Endothelial cell of umbilical vein (primary cell): Measurements from ENCODE around the gene TMEM87A. TPM values are rescaled to one million over a fixed set of nuclear protein-coding genes. Genes with fewer than 3 reads are reported as not detected.

Experiments used
- BruUV-seq: library from RNA; stranded (reverse); fragments of 400-500 nt; replicated peaks from 2 replicates; lab custom pipeline; 2021; lab: Mats Ljungman, UMichigan
- CTCF ChIA-PET: fragments of 300-600, 350-600 bp; sonication (Branson Sonifier 250); formaldehyde crosslinking; loops from one replicate; lab custom pipeline; 2021; ENCODE audit warnings: antibody characterized with exemption, inconsistent platforms; lab: Charles Lee
- POLR2A ChIA-PET: fragments of 300-600, 350-600 bp; sonication (Branson Sonifier 250); formaldehyde crosslinking; loops from one replicate; lab custom pipeline; 2021; ENCODE audit warnings: antibody characterized with exemption, inconsistent platforms; lab: Charles Lee
- DNase-seq: peaks from one replicate; pipeline ENCODE4 v3.0.0-alpha.2; 2011; ENCODE audit warnings: low read depth, low spot score
- FAIRE-seq: peaks from 2 replicates; lab custom pipeline; 2011; peaks lifted over from hg19 to GRCh38; lab: Jason Lieb, UNC
- H2AFZ ChIP-seq: 2 replicates; pipeline ENCODE4 v1.6.0; 2012; ENCODE audit warnings: low read depth, low read length, control low read depth, inconsistent platforms
- H3K27ac ChIP-seq: 2 replicates; pipeline ENCODE4 v1.5.1; 2011; ENCODE audit warnings: low read depth, mild to moderate bottlenecking, control low read depth, low read length, moderate library complexity; ENCODE audit not compliant: insufficient read depth
- H3K27me3 ChIP-seq, 2 experiments: 2 replicates each; pipeline versions ENCODE4 v1.6.0 to v1.6.1; 2011; ENCODE audit warnings: low read length in 2 of 2, mixed read lengths in 1 of 2; ENCODE audit not compliant: control insufficient read depth in 2 of 2, insufficient read depth in 2 of 2
- H3K36me3 ChIP-seq, 2 experiments: 2 replicates in 1 of 2; 3 replicates in 1 of 2; pipeline ENCODE4 v1.5.1; 2011; ENCODE audit warnings: low read length in 2 of 2, mild to moderate bottlenecking in 1 of 2, moderate library complexity in 1 of 2; ENCODE audit not compliant: control insufficient read depth in 2 of 2, insufficient read depth in 2 of 2; ENCODE audit errors: extremely low read depth in 1 of 2
- H3K4me1 ChIP-seq: 3 replicates; pipeline ENCODE4 v1.5.1; 2011; ENCODE audit warnings: mild to moderate bottlenecking, low read length; ENCODE audit not compliant: control insufficient read depth, insufficient read depth; ENCODE audit errors: extremely low read depth
- H3K4me2 ChIP-seq: 2 replicates; pipeline ENCODE4 v1.6.1; 2011; ENCODE audit warnings: low read length, control low read depth, mixed read lengths; ENCODE audit not compliant: insufficient read depth
- H3K4me3 ChIP-seq, 3 experiments: fragments of 200-600 bp in 1 of 3; sonication (generic), shearing (Covaris generic) in 1 of 3; replicated peaks in 1 of 3; 2 replicates each; pipeline ENCODE4 v1.5.1; 2011 to 2016; ENCODE audit warnings: control low read depth in 3 of 3, low read length in 3 of 3, mild to moderate bottlenecking in 2 of 3, inconsistent platforms in 1 of 3, low read depth in 1 of 3, moderate library complexity in 1 of 3; ENCODE audit not compliant: insufficient read depth in 1 of 3
- H3K79me2 ChIP-seq: 2 replicates; pipeline ENCODE4 v1.6.0; 2012; ENCODE audit warnings: low read length, inconsistent platforms; ENCODE audit not compliant: control insufficient read depth, insufficient read depth
- H3K9ac ChIP-seq: replicated peaks from 2 replicates; pipeline ENCODE3; 2011; ENCODE audit warnings: low read length, control low read depth; ENCODE audit not compliant: insufficient read depth; ENCODE audit errors: extremely low read depth
- H3K9me1 ChIP-seq: replicated peaks from 3 replicates; pipeline ENCODE4 v1.6.0; 2011; ENCODE audit warnings: mild to moderate bottlenecking, low read length; ENCODE audit not compliant: control insufficient read depth, insufficient read depth; ENCODE audit errors: extremely low read depth
- H3K9me3 ChIP-seq: replicated peaks from 2 replicates; pipeline ENCODE4 v1.5.1; 2012; ENCODE audit warnings: low read length, inconsistent platforms; ENCODE audit not compliant: control insufficient read depth, insufficient read depth
- H4K20me1 ChIP-seq: replicated peaks from 2 replicates; pipeline ENCODE3; 2011; ENCODE audit warnings: mild to moderate bottlenecking, low read length; ENCODE audit not compliant: control insufficient read depth, insufficient read depth; ENCODE audit errors: extremely low read depth
- CTCF ChIP-seq, 2 donors: IDR thresholded peaks; 1 replicate in 1 of 2; 2 replicates in 1 of 2; pipeline ENCODE4 v1.5.1; 2011; ENCODE audit warnings: low read length in 2 of 2, mild to moderate bottlenecking in 2 of 2, moderate library complexity in 2 of 2, control low read depth in 1 of 2, inconsistent platforms in 1 of 2, low read depth in 1 of 2; ENCODE audit not compliant: insufficient read depth in 1 of 2; ENCODE audit errors: extremely low read depth in 1 of 2
- EZH2 ChIP-seq: IDR thresholded peaks from 2 replicates; pipeline ENCODE4 v1.6.1; 2012; ENCODE audit warnings: borderline replicate concordance, low read depth, mild to moderate bottlenecking, moderate library complexity, low read length, inconsistent platforms; ENCODE audit not compliant: severe bottlenecking
- FOS ChIP-seq: IDR thresholded peaks from 2 replicates; pipeline ENCODE4 v1.6.1; 2011; ENCODE audit warnings: mild to moderate bottlenecking, low read length, moderate library complexity, borderline replicate concordance; ENCODE audit not compliant: insufficient read depth
- GATA2 ChIP-seq: IDR thresholded peaks from 2 replicates; pipeline ENCODE4 v1.7.0; 2011; ENCODE audit warnings: low read depth, mild to moderate bottlenecking, moderate library complexity, mixed read lengths, low read length; ENCODE audit not compliant: insufficient read length, insufficient read depth
- JUN ChIP-seq: IDR thresholded peaks from 2 replicates; pipeline ENCODE4 v1.6.1; 2011; ENCODE audit warnings: borderline replicate concordance, low read depth; ENCODE audit not compliant: insufficient read length, insufficient read depth
- MAX ChIP-seq: IDR thresholded peaks from 2 replicates; pipeline ENCODE4 v1.6.1; 2011; ENCODE audit not compliant: insufficient read depth, insufficient read length
- MYC ChIP-seq: IDR thresholded peaks from one replicate; pipeline ENCODE4 v1.6.1; 2011; ENCODE audit warnings: mild to moderate bottlenecking, low read depth, low read length
- POLR2A ChIP-seq: IDR thresholded peaks from 2 replicates; pipeline ENCODE4 v1.6.1; 2012; ENCODE audit warnings: low read depth, mild to moderate bottlenecking, control low read depth, low read length
- POLR2AphosphoS5 ChIP-seq: IDR thresholded peaks from 2 replicates; pipeline ENCODE4 v1.6.1; 2012; ENCODE audit warnings: low read depth, mild to moderate bottlenecking, control low read depth, low read length, moderate library complexity; ENCODE audit not compliant: insufficient read depth
- dilution Hi-C: fragments of 300-500 bp; cut with MboI; formaldehyde crosslinking; loops from one replicate; pipeline ENCODE4 v1.15.0; 2019; ENCODE audit warnings: low sequenced_read_pairs; ENCODE audit not compliant: extremely low pct_ligation_motif_present
- intact Hi-C: fragments of 100-400 bp; cut with micrococcal nuclease; formaldehyde crosslinking; loops from one replicate; pipeline ENCODE4 v1.10.0; 2022
- polyA plus RNA-seq, 4 experiments: library from polyadenylated mRNA; depleted of rRNA in 3 of 4; stranded (reverse) in 3 of 4; unstranded in 1 of 4; fragments of >200 nt; gene quantifications; 2 replicates each; pipeline versions ENCODE4 v1.2.1 to v1.2.3, GENCODE V29; 2011 to 2012; ENCODE audit warnings: missing spikeins in 1 of 4
- total RNA-seq: library from RNA; stranded (reverse); gene quantifications from 2 replicates; pipeline ENCODE4 v1.2.3, GENCODE V29; 2021

The TMEM87A gene
- total and polyA plus RNA-seq, 2 donors (not counting 3 experiments of a cell fraction or from before 2014, with no cell fraction given): 22.3 to 41.1 TPM

- no peak overlapping the region for H3K4me3 ChIP-seq
- H3K4me1 ChIP-seq: no peaks in the 10 kb centered on the region
- FAIRE-seq (no peak), DNase-seq (no peak)
- no peak overlapping the region for H3K4me2 ChIP-seq
- ChIA-PET POLR2A (no interaction called here), CTCF (no interaction called here)
- no peaks in the 10 kb centered on the region for H3K27me3 ChIP-seq
- no peaks in the 10 kb centered on the region for H3K9me3 ChIP-seq
- H3K36me3 ChIP-seq: peaks cover 4 to 13% of the 10 kb centered on the region in 2 experiments
- no TSS peak for BruUV-seq
- no peak overlapping the region for H3K27ac ChIP-seq
- H3K9me1 ChIP-seq: no peaks in the 10 kb centered on the region
- no peak overlapping the region for H2AFZ ChIP-seq
- intact Hi-C loops: no loop called here
- no peaks in the 10 kb centered on the region for H4K20me1 ChIP-seq
- H3K79me2 ChIP-seq: peaks cover 2% of the 10 kb centered on the region
- H3K9ac ChIP-seq: no peak overlapping the region
- dilution Hi-C loops: no loop called here
- TF ChIP-seq POLR2A: no peak
- no peak for TF ChIP-seq MAX
- no peak for TF ChIP-seq EZH2
- no peak for TF ChIP-seq CTCF (IDR thresholded peaks at IDR 0.05; ENCODE audit: extremely low read depth in 1 of 2, insufficient read depth in 1 of 2, low read depth in 1 of 2, low read length in 2 of 2)
- no peak for TF ChIP-seq MYC
- TF ChIP-seq GATA2: no peak
- TF ChIP-seq POLR2AphosphoS5: no peak
- TF ChIP-seq FOS: no peak
- no peak for TF ChIP-seq JUN
Measured at GRCh38 chr15:42190370-42190769, 82.9 kb downstream of the TMEM87A start.
